ENCODE results near the gene SLC37A3. TPM values are rescaled to one million over a fixed set of nuclear protein-coding genes. Genes with fewer than 3 reads are reported as not detected.

Gene SLC37A3, protein sequence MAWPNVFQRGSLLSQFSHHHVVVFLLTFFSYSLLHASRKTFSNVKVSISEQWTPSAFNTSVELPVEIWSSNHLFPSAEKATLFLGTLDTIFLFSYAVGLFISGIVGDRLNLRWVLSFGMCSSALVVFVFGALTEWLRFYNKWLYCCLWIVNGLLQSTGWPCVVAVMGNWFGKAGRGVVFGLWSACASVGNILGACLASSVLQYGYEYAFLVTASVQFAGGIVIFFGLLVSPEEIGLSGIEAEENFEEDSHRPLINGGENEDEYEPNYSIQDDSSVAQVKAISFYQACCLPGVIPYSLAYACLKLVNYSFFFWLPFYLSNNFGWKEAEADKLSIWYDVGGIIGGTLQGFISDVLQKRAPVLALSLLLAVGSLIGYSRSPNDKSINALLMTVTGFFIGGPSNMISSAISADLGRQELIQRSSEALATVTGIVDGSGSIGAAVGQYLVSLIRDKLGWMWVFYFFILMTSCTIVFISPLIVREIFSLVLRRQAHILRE
- total RNA-seq, result 32.7 and 35.3 TPM in 2 replicates
- polyA plus RNA-seq, result 47.0 and 59.7 TPM in 2 replicates
- polyA plus RNA-seq (2011; cell fraction: cytosol; rRNA removed), result 30.4 and 34.8 TPM in 2 replicates
- 112 and 119 TPM in 2 replicates for polyA plus RNA-seq (2011; cell fraction: nucleus; rRNA removed)
- polyA plus RNA-seq (2012), result 24.8 and 31.4 TPM in 2 replicates
- 107 and 132 TPM in 2 replicates for polyA minus RNA-seq
- polyA minus RNA-seq (2011; cell fraction: cytosol; rRNA and poly(A)+ RNA removed), result 6.9 TPM
- 55.9 and 68.8 TPM in 2 replicates for polyA minus RNA-seq (2011; cell fraction: nucleus; rRNA and poly(A)+ RNA removed)
- Bru-seq, nascent RNA, result percentile 68 among the genes with signal in this experiment
- BruChase-seq, experiment 1, labeled RNA remaining after a 6-hour chase, result percentile 77 among the genes with signal in this experiment
- BruChase-seq, experiment 2, labeled RNA remaining after a 2-hour chase, result percentile 77 among the genes with signal in this experiment
- long read RNA-seq, transcript SLC37A3-202 (12 exons, 2,955 nt), result minor isoform, 5 of 104 reads
- long read RNA-seq, transcript SLC37A3-201 (15 exons, 3,349 nt), result major isoform, 52 of 104 reads
- long read RNA-seq, partial matches to known transcripts, result 3 of 104 reads
- long read RNA-seq, other reads (novel, unspliced or antisense), result 42 of 104 reads

DNA sequence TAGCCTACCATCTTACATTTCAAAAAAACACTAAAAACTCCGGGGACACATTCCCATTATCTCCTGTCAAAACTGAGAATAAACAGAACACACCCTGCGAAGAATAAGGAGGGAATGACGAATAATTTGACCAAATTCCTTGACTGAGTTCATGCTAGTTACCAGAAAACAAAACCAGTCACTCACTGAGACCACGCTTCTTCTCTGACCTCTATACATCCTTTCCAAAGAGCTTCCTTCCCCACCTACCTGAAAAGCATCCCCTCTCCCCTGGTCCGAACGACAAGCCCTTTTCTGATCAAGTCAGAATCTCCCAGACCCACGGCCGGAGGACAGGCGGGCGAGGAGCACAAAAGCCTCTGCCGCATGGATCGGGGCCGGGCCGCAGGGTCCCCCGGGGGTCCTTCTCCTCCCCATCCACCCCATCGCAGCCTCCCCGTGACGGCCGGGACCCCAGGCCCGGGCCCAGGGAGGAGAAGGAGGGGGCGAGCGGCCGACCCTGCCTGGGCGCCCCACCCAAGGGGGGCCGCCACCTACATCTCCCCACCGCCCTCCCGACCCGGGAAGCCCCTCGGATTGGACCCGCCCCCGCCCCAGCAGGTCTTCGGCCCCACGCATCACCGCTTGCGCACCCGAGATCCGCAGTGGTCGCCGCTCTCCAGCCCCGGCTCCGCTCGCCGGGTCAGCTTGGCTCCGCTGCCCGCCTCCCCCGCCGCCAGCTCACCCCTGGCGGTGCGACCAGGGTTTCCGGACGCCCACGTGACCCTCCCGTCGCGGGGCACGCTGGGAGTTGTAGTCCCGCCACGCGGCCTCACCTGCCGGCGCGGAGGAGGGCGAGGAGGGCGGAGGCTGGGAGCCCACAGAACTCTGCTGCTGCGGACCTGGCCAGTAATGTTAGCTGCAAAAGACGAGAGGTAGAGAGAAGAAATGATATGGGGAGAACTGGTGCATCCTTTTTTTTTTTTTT is at the start of gene SLC37A3:
Gene SLC37A3 (minus strand): TSS at position 747 of the 967 bp plus-strand sequence. CDS start 16,004 bp downstream, outside the sequence.
- Histone ChIP-seq H3K4me1 (ENCODE audit: control insufficient read depth, extremely low read depth, insufficient read depth, low read length) (peaks cover 18% of the 10 kb centered on the region), H3K4me2 (ENCODE audit: insufficient read depth, low read length) (peak within 1 kb of the TSS; percentile 88), H3K9ac (replicated peaks; ENCODE audit: extremely low read depth, insufficient read depth, low read length) (peak within 1 kb of the TSS; percentile 87), H3K79me2 (ENCODE audit: control insufficient read depth, insufficient read depth, low read length) (peaks cover 25% of the 10 kb centered on the region), H3K27me3 (ENCODE audit: control insufficient read depth in 2 of 2, insufficient read depth in 2 of 2, low read length in 2 of 2) (no peaks in the 10 kb centered on the region), H2AFZ (ENCODE audit: low read depth, low read length) (peak within 1 kb of the TSS; percentile 66), H4K20me1 (replicated peaks; ENCODE audit: control insufficient read depth, extremely low read depth, insufficient read depth, low read length) (peaks cover 5% of the 10 kb centered on the region), H3K9me3 (replicated peaks; ENCODE audit: control insufficient read depth, insufficient read depth, low read length) (no peaks in the 10 kb centered on the region), H3K27ac (ENCODE audit: insufficient read depth, low read depth, low read length) (peak within 1 kb of the TSS; percentile 60), H3K36me3 (ENCODE audit: control insufficient read depth in 2 of 2, extremely low read depth in 1 of 2, insufficient read depth in 2 of 2, low read length in 2 of 2) (no peaks in the 10 kb centered on the region), H3K9me1 (replicated peaks; ENCODE audit: control insufficient read depth, extremely low read depth, insufficient read depth, low read length) (no peaks in the 10 kb centered on the region), H3K4me3 (replicated peaks in 1 of 3; ENCODE audit: insufficient read depth in 1 of 3, low read depth in 1 of 3, low read length in 3 of 3) (peak within 1 kb of the TSS; percentile 68 to 100 (median 86))
- dilution Hi-C loops (cut with MboI; ENCODE audit: extremely low pct_ligation_motif_present, low sequenced_read_pairs) (no loop called here), intact Hi-C loops (cut with micrococcal nuclease) (loop anchor here (2.0 to 5.0 kb wide), 4 partner anchors 44 to 223 kb away; partner anchors contain the start of gene MKRN1)
- TF ChIP-seq EZH2 (IDR thresholded peaks at IDR 0.05; ENCODE audit: borderline replicate concordance, low read depth, low read length, severe bottlenecking), result no peak
- no peak for TF ChIP-seq GATA2 (IDR thresholded peaks at IDR 0.05; ENCODE audit: insufficient read depth, insufficient read length, low read depth, low read length)
- peak; percentile 72 for TF ChIP-seq POLR2AphosphoS5 (IDR thresholded peaks at IDR 0.05; ENCODE audit: insufficient read depth, low read depth, low read length)
- TF ChIP-seq, protein P1, sequence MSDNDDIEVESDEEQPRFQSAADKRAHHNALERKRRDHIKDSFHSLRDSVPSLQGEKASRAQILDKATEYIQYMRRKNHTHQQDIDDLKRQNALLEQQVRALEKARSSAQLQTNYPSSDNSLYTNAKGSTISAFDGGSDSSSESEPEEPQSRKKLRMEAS (IDR thresholded peaks at IDR 0.05; ENCODE audit: insufficient read depth, insufficient read length), result peak; percentile 91
- TF ChIP-seq JUN (IDR thresholded peaks at IDR 0.05; ENCODE audit: borderline replicate concordance, insufficient read depth, insufficient read length, low read depth), result no peak
- peak; percentile 82 for TF ChIP-seq POLR2A (IDR thresholded peaks at IDR 0.05; ENCODE audit: low read depth, low read length)
- no peak for TF ChIP-seq FOS (IDR thresholded peaks at IDR 0.05; ENCODE audit: borderline replicate concordance, insufficient read depth, low read length)
- peak; percentile 28 for TF ChIP-seq MYC (IDR thresholded peaks at IDR 0.05; ENCODE audit: low read depth, low read length)
- TF ChIP-seq, protein P2, sequence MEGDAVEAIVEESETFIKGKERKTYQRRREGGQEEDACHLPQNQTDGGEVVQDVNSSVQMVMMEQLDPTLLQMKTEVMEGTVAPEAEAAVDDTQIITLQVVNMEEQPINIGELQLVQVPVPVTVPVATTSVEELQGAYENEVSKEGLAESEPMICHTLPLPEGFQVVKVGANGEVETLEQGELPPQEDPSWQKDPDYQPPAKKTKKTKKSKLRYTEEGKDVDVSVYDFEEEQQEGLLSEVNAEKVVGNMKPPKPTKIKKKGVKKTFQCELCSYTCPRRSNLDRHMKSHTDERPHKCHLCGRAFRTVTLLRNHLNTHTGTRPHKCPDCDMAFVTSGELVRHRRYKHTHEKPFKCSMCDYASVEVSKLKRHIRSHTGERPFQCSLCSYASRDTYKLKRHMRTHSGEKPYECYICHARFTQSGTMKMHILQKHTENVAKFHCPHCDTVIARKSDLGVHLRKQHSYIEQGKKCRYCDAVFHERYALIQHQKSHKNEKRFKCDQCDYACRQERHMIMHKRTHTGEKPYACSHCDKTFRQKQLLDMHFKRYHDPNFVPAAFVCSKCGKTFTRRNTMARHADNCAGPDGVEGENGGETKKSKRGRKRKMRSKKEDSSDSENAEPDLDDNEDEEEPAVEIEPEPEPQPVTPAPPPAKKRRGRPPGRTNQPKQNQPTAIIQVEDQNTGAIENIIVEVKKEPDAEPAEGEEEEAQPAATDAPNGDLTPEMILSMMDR (IDR thresholded peaks at IDR 0.05; ENCODE audit: extremely low read depth in 1 of 2, insufficient read depth in 1 of 2, low read depth in 1 of 2, low read length in 2 of 2), result no peak
- CTCF ChIA-PET, result interaction anchor here (0.6 kb wide), 1 partner anchor 21 kb away, joined by 6 read pairs; no protein-coding TSS in a partner anchor
- DNase-seq (ENCODE audit: low read depth, low spot score) (peak; percentile 74), FAIRE-seq (peak; percentile 93)
- BruUV-seq (replicated peaks), result no TSS peak
- POLR2A ChIA-PET, result no interaction called here
